GM19455 (cell line): ENCODE data around the gene DPH2.

Source experiments
- ATAC-seq: cut with Tn5 transposase; IDR thresholded peaks from one replicate; pipeline ENCODE4 v1.9.1; 2021; ENCODE audit not compliant: unreplicated experiment

DPH2 gene

DNA sequence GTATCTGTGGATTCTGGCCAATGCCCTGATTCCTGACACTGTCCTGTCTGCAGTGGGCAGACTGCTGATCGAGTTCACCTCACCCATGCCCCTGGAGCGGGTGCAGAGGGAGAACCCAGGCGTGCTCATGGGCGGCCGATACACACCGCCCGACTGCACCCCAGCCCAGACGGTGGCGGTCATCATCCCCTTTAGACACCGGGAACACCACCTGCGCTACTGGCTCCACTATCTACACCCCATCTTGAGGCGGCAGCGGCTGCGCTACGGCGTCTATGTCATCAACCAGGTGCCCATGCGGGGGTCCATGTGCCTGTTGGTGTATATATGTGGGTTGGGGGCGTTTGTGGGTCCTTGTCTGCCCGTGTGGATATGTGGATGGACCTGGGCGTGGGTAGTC lies 11.8 kb downstream of the DPH2 start:
- ATAC-seq = no peak

DNA sequence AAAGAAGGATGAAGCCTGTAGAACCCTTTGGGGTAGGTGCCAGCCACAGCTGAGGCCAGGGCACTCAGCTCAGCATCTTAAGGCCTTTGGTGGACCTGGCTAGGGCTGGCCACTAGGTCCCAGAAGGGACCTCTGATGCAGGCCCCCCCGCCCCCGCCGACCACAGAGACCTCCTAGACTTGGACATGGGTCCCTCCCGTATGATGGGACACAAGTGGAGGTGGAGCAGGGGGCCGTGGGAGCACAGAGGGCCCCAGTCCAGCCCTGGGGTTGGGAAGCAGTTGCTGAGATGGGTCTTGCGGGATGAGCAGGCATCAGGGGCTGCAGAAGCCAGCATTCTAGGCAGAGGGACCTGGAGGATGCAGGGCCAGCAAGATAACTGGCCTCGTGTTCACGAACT lies 12.4 kb downstream of the DPH2 start:
- no peak for ATAC-seq

DNA sequence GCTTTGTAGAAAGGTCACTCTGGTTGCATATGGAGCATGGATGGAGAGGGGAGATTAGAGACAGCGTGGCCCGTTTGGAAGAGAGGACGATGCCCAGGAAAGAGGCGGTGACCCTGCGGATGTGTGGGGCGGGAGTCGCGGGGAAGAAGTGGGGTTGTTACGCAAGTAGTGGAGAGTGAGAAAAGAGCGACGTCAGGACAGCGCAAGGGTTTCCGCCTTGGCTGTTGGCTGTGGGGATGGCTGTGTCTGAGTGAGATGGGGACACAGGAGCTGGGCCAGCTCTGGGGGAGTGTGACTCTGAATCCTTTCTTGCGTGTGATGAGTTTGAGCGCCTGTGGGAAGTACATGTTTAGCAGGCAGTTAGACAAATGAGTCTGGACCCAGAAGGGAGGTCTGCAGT lies 13.0 kb downstream of the DPH2 start:
- ATAC-seq = no peak

DNA sequence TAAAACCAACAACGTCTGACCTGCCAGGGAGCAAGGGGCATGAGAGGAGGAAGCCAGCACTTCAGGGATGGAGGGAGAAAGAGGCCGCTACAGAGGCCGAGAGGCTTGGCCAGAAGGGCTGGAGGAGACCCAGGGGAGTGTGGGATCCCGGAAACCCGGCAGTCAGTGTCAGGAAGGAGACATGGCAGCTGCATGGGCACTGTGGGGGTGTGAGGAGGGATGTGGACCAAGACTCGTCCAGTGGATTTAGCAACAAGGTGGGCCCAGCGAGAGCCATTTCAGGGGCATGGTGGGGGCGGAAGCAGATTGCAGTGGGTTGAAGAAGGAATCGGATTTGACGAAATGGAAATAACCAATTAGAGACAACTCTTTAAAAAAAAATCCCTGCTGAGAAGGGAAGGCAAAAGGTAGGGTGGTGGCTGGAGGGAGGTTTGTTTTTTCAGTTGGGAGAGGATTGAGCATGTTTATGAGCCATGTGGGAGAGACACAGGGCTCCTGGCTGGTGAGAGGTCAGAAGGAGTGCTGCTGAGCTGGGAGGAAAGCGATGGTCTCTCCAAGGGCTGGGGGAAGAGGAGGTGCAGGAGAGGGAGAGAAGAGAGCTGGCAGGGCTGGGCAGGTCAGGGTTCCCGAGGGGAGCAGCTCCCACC lies 13.6 kb downstream of the DPH2 start:
- ATAC-seq = no peak

DNA sequence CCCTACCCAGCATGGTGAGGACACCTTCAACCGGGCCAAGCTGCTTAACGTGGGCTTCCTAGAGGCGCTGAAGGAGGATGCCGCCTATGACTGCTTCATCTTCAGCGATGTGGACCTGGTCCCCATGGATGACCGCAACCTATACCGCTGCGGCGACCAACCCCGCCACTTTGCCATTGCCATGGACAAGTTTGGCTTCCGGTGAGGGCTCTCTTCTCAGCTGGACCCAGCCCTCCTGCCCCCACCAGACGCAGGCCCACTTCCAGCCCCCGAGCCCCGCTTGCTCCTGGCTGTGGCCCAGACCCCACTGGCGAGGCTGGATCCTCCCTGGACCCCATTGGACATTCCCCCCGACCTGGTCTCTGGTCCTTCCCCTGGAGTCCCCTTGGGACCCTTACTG lies 15.0 kb downstream of the DPH2 start:
- no peak for ATAC-seq

DNA sequence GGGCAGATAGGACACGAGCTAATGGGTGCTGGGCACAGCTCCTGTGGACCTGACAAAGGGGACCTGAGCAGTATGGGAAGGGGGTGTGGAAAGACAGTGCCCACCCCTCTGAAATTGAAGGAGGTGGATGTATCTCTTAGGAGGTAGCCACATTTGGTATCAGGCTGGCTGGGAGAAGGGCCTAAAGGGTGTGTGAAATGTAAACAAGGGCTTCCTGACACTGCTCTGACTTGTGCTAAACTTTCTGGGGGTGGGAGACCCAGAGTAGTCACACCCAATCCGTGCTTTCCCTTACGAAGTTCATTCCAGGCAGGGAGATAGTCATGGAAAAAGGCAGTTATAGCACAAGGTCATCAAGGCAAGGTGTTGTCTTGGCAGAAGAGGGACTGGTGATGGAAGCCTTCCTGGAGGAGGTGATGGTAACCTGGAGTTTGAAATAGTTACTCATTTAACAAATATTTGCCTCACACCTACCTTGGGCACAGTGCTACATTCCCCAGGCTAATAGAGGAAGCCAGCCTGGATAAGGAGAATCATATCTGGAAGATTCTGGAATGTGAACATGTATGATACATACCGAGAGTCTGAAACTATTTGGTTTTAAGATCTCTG lies 16.3 kb downstream of the DPH2 start:
- no peak for ATAC-seq

DNA sequence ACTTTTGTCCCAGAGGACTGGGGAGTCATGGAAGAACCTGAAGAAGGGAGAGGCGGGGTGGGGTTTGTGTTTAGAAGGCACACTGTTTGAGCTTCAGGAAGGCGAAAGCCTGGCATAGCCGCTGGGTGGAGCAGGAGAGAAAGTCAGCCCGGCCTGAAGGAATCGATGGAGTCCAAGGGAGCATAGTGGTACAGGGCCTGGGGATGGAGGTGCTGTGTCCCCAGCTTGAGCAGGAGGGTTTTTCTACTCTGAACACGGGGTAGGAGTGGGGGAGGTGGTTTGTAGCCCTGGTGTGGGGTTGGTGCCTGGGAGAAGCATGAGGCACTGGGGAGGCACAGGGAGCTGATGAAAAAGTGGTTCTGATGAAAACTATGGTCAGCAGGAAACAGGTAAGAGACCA lies 16.9 kb downstream of the DPH2 start:
- ATAC-seq = no peak

DNA sequence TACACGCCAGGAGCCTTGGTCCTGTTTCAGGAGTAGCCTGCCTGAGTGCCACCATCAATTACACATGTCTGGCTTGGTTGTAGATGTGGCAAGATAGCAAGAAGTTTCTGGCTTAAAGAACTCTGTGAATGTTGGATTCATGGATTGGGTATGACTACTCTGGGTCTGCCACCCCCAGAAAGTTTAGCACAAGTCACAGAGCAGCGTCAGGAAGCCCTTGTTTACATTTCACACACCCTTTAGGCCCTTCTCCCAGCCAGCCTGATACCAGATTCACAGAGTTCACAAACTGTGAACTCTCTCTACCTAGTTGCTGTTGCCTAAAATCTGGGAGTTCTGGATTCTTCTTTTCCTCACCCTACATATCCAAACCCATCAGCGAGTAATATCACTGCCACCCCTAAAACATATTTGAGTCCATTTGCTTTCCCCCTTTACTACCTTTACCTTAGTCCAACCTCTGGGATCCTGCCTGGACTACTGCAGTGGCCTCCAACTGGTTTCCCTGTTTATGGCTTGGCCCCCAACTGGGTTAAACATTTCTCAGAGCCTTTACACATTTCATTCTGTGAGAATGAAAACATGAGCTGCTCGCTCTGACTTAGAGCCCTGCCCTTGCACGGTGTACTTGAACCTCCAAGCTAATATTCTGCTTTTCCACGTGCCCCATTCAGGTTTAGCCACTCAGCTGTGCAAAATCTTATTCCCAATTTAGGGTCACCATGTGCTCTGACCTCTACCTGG lies 17.5 kb downstream of the DPH2 start:
- no peak for ATAC-seq

DNA sequence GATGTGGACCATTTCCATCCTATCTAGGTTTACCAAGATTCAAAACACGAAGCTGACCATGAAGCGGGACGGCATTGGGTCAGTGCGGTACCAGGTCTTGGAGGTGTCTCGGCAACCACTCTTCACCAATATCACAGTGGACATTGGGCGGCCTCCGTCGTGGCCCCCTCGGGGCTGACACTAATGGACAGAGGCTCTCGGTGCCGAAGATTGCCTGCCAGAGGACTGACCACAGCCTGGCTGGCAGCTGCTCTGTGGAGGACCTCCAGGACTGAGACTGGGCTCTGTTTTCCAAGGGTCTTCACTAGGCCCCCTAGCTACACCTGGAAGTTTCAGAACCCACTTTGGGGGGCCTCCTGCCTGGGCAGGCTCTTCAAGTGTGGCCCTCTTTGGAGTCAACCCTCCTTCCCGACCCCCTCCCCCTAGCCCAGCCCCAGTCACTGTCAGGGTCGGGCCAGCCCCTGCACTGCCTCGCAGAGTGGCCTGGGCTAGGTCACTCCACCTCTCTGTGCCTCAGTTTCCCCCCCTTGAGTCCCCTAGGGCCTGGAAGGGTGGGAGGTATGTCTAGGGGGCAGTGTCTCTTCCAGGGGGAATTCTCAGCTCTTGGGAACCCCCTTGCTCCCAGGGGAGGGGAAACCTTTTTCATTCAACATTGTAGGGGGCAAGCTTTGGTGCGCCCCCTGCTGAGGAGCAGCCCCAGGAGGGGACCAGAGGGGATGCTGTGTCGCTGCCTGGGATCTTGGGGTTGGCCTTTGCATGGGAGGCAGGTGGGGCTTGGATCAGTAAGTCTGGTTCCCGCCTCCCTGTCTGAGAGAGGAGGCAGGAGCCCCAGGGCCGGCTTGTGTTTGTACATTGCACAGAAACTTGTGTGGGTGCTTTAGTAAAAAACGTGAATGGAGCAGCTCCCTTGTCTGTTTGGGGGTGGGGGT lies 20.7 kb downstream of the DPH2 start:
- ATAC-seq = no peak

DNA sequence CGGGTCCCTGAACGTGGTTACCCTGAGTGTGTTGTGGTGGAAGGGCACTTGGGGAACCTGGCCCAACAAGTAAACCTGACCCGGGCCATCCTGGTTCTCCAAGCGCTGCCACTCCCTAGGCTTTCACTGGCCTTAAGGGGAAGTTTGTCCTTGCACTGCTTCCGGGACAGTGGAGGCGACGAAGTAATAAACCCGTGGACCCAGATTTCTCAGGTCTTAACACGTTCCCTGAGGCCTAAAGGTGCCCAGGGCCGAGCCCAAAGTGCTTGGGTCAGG lies 21.3 kb downstream of the DPH2 start:
- ATAC-seq = no peak

DNA sequence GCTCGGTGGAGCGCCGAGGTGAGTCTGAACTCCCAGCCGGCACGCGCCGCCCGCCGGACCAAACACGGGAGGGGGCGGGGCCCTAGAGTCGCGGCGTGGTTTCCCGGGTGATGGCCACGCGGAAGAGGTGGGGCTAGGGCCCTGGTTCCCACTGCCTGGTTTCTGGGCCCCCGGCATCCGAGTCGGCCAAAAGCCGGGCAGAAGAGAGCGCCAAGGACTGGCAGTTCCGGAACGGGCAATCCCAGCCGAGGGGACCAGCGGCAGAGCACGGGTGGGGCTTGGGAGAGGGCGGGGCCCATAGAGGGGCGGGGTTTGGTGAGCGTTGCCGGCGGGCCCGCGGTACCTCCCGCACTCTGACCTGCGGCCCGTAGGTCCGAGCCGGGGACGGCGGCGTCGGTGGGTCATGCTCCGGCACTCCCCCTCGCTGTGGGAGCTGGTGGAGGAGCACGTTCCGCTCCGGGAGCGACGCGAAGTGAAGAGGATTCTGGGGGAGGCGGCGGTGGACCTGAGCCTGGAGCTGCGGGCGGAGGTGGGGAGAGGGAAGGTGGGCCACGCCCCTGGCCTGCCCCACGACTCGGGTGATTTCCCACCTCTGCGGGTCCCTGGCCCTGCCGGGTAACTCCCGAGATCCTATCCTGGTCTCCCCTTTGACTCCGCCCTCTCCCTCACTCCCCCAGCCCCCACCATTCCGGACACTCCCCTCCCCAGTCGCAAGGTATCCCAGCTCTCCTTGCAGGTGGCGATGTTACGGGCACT lies 21.8 kb downstream of the DPH2 start, which contains the start of gene CCDC24:
CCDC24 (plus strand) TSS at position 124 of the 756 bp plus-strand sequence; CDS start at position 404, 280 bp downstream.
- ATAC-seq = peak; percentile 72

DNA sequence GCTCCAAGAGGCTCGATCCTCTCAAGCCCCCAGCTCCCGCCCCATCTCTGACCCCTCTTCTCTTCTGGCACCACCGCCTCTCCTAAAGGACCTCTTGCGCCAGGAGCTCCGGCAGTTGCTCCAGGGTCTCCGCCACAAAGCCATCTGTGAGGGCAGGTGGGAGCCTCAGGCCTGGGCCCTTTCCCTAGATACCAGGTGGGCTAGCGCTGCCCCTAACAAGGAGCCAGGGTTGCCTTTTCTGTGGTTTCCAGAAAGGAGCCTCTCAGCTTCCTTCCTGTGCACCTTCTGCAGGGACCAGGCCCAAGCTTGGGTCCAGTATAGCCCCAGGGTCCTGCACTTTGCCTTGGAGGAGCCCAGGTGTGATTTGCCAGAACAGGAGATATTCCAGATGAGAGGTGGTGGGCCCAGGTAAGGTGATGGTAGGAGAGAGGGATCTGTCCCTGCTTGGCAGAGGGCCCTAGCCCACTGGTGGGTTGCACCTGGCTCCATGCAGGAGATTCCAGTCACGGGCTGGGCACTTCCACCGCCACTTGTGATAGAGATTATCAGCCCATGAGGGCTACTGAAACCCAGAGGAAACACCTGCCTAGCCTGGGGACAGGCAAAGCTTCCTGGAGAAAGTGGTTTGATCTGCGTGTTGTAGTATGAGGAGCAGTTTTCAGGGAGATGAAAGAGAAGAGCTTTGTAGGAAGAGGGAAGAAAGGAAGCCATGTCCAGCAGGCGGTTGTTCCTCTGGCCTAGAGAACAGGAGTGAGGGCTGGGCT lies 22.6 kb downstream of the DPH2 start:
- no peak for ATAC-seq

DNA sequence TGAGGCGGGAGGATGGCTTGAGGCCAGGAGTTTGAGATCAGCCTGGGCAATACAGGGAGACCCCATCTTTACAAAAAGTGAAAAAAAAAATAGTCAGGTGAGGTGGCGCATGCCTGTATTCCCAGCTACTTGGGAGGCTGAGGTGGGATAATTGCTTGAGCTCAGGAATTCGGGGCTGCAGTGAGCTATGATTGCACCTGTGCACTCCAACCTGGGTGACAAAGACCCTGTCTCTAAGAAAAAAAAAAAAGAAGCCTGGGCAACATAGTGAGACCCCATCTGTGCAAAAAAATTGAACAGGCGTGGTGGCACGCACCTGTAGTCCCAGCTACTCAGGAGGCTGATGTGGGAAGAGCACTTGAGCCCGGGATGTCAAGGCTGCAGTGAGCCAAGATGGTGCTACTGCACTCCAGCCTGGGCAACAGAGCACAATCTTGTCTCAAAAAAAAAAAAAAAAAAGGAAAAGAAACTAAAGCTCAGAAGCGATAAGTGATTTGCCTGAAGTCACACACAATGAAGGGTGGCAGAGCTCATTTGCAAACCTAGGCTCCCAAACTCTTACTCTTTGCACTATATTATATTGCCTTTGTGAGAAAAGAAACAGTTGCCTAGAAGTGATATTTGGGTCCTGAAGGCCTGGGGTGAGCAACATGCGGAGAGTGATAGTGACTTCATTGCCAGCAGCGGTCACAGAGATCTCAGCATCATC lies 23.6 kb downstream of the DPH2 start:
- ATAC-seq = no peak

DNA sequence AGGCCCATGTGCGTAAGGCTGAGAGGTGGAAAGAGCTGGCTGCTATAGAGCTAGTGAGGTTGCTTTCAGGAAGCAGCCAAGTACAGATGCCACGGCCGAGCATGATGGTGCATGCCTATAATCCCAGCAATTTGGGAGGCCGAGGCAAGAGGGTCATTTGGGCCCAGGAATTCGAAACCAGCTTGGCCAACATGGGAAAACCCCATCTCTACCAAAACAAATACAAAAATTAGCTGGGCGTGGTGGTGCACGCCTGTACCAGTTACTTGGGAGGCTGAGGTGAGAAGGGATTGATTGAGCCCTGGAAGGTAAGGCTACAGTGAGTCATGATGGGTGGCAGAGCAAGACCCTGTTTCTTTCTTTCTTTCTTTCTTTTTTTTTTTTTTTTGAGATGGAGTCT lies 24.3 kb downstream of the DPH2 start:
- no peak for ATAC-seq

DNA sequence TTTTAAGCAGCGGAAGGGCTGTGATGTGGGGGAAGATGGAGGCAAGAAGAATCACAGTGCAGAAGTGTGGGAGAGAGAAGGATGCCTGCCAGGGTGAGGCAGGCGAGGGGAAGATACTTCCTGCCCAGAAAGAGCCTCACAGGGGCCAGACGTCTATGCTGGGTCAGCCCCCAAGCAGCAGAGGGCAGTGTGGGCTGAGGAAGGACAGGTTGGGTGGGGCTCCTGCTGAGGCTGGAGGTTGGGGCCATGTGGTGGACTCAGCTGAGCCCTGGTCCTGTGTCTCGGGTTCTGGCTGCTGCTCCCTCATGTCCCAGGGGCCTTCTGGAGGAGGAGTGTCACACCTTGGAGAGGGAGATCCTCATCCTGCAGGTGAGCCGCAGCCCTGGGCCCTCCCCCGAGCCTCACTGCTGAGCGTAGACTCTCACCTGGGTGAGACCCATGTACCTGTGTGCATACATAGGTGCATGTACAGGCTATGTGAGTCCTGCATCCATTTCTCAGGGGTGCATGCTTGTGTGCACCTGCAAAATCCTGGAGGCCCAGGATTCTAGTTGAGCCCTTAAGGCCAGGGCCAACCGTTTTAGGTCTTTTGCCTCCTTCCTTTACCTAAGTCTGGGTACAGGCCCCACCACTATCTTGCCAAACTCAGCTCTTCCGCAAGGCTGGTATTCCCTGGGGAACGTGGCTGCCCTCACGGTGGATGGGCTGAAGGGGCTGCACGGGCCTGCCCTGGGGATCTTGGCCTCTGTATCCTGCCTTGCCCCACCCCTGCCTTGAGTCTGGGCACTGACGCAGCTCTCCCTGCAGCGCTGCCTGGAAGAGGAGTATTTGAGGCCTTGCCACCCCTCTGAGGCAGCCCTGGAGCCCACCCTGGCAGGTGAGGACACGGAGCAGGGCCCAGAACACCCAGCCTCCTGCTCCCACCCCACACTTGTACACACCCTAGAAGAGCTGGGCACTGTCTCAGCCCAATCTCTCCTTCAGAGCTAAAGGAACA lies 25.3 kb downstream of the DPH2 start:
- ATAC-seq = no peak

DNA sequence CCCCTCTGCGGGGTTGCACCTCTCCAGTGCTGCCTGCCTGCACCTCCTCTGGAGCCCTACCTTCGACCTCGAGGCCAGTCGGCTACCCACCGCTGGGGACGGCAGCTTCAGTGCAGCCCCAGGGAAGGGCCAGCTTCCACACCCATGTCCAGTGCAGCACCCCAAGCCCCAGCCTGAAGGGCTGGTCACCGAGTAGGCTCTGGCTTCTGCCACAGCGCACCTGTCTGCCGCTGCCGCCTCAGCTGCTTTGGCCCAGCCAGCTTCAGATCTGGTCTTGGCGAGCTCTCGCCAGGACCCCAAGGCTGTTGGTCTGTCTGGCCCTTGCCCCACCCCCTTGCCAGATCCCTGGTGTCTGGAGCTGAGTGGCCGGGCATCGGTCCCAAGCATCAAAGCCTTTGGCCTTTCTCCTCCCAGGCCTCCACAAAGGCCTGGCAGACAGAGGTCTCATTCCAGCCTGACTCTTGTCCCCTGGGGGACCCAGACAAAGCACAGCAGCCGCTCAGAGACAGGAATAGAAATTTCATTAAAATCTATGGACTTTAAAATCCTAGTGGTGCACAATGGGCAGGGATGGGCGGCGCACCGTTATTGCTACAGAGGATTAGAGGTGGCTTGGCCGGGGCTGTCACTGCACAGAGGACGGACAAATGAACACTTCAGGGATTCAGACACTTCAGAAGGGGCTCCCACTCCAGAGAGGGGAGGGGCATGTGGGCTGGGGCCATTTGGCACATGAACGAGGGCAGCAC lies 26.3 kb downstream of the DPH2 start:
- no peak for ATAC-seq

DNA sequence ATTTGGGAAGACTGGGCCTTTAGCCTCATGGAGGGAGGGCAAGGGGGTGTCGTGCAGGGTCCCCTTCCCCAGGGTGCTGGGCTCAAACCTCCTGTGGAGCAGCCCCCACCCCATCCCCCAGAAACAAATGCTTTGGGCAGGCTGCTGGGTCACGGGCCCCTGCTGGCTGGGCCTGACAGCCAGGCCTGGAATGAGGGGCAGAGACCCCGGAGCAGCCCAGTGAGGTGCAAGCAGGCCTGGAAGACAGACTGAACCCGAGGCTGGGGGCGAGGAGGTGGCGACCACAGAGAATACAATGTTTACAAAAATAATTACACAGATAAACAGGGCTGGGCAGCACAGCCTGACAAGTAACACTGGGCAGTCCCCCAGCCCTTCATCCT lies 26.9 kb downstream of the DPH2 start:
- no peak for ATAC-seq
